ENCODE data around the gene OR3A3.
"Not testable (repeated sequence)": the region's sequence is repeated elsewhere in the genome, so short reads cannot be mapped to it uniquely, and the experiment has no call there.

OR3A3 gene

GRCh38 chr17:3411070-3411469 lies at the start of gene OR3A3:
Gene OR3A3 (plus strand): TSS chr17:3411370.
- H3K27me3 Mint-ChIP-seq (ENCODE audit: low read depth): no peaks in the 10 kb centered on the region
- no peak for TF ChIP-seq CTCF (IDR thresholded peaks at IDR 0.05; ENCODE audit: unreplicated experiment in 3 of 3)
- H3K36me3 Mint-ChIP-seq (ENCODE audit: low read depth): no peaks in the 10 kb centered on the region
- no peaks in the 10 kb centered on the region for H3K4me1 Mint-ChIP-seq
- H3K9me3 Mint-ChIP-seq: peaks cover 36% of the 10 kb centered on the region
- H3K27ac Mint-ChIP-seq: no peak within 1 kb of the TSS
- H3K4me3 Mint-ChIP-seq: no peak within 1 kb of the TSS

GRCh38 chr17:3371167-3371566 lies 40.0 kb upstream of the OR3A3 start:
- not testable (repeated sequence) for H3K27ac Mint-ChIP-seq; H3K27me3 Mint-ChIP-seq (ENCODE audit: low read depth); H3K4me3 Mint-ChIP-seq; H3K36me3 Mint-ChIP-seq (ENCODE audit: low read depth); H3K4me1 Mint-ChIP-seq
- H3K9me3 Mint-ChIP-seq: peaks cover 42% of the 10 kb centered on the region

- H3K27ac Mint-ChIP-seq: no peak overlapping the region
- no peaks in the 10 kb centered on the region for H3K36me3 Mint-ChIP-seq (ENCODE audit: low read depth)
- H3K4me3 Mint-ChIP-seq: no peak overlapping the region
- TF ChIP-seq CTCF (IDR thresholded peaks at IDR 0.05; ENCODE audit: unreplicated experiment in 3 of 3): no peak
- peaks cover 46% of the 10 kb centered on the region for H3K9me3 Mint-ChIP-seq
- no peaks in the 10 kb centered on the region for H3K4me1 Mint-ChIP-seq
- peaks cover 4% of the 10 kb centered on the region for H3K27me3 Mint-ChIP-seq (ENCODE audit: low read depth)
Measured at GRCh38 chr17:3378321-3378720, 32.8 kb upstream of the OR3A3 start.

- TF ChIP-seq CTCF (IDR thresholded peaks at IDR 0.05; ENCODE audit: unreplicated experiment in 3 of 3): no peak
- peaks cover 35% of the 10 kb centered on the region for H3K9me3 Mint-ChIP-seq
- H3K36me3 Mint-ChIP-seq (ENCODE audit: low read depth): no peaks in the 10 kb centered on the region
- peaks cover 8% of the 10 kb centered on the region for H3K27me3 Mint-ChIP-seq (ENCODE audit: low read depth)
- no peak overlapping the region for H3K4me3 Mint-ChIP-seq
- no peaks in the 10 kb centered on the region for H3K4me1 Mint-ChIP-seq
- no peak overlapping the region for H3K27ac Mint-ChIP-seq
Measured at GRCh38 chr17:3381957-3382356, 29.2 kb upstream of the OR3A3 start.

- H3K4me1 Mint-ChIP-seq: no peaks in the 10 kb centered on the region
- H3K4me3 Mint-ChIP-seq: no peak within 1 kb of the TSS
- TF ChIP-seq CTCF (IDR thresholded peaks at IDR 0.05; ENCODE audit: unreplicated experiment in 3 of 3): no peak
- H3K9me3 Mint-ChIP-seq: peaks cover 18% of the 10 kb centered on the region
- no peak within 1 kb of the TSS for H3K27ac Mint-ChIP-seq
- no peaks in the 10 kb centered on the region for H3K36me3 Mint-ChIP-seq (ENCODE audit: low read depth)
- H3K27me3 Mint-ChIP-seq (ENCODE audit: low read depth): peaks cover 8% of the 10 kb centered on the region
Measured at GRCh38 chr17:3385869-3386816, 25.0 kb upstream of the OR3A3 start, which contains the start of gene OR3A2. Gene OR3A2 (minus strand): TSS chr17:3386308.

GRCh38 chr17:3389791-3390190 lies 21.4 kb upstream of the OR3A3 start:
- Mint-ChIP-seq H3K4me1 (no peaks in the 10 kb centered on the region), H3K9me3 (peaks cover 24% of the 10 kb centered on the region), H3K4me3 (no peak overlapping the region), H3K36me3 (ENCODE audit: low read depth) (no peaks in the 10 kb centered on the region), H3K27me3 (ENCODE audit: low read depth) (no peaks in the 10 kb centered on the region), H3K27ac (no peak overlapping the region)
- no peak for TF ChIP-seq CTCF (IDR thresholded peaks at IDR 0.05; ENCODE audit: unreplicated experiment in 3 of 3)

GRCh38 chr17:3397801-3398200 lies 13.4 kb upstream of the OR3A3 start:
- H3K27ac Mint-ChIP-seq; H3K4me3 Mint-ChIP-seq; H3K4me1 Mint-ChIP-seq; H3K36me3 Mint-ChIP-seq (ENCODE audit: low read depth): not testable (repeated sequence)
- Mint-ChIP-seq H3K27me3 (ENCODE audit: low read depth) (peaks cover 11% of the 10 kb centered on the region), H3K9me3 (peaks cover 15% of the 10 kb centered on the region)

Measured in nephron (organoid).